ENCODE data around the gene UBE2E2. TPM values are rescaled to one million over a fixed set of nuclear protein-coding genes. Genes with fewer than 3 reads are reported as not detected.

UBE2E2 gene
- total RNA-seq, 2 donors from 2014 or later, result 23.2 to 34.5 TPM

DNA sequence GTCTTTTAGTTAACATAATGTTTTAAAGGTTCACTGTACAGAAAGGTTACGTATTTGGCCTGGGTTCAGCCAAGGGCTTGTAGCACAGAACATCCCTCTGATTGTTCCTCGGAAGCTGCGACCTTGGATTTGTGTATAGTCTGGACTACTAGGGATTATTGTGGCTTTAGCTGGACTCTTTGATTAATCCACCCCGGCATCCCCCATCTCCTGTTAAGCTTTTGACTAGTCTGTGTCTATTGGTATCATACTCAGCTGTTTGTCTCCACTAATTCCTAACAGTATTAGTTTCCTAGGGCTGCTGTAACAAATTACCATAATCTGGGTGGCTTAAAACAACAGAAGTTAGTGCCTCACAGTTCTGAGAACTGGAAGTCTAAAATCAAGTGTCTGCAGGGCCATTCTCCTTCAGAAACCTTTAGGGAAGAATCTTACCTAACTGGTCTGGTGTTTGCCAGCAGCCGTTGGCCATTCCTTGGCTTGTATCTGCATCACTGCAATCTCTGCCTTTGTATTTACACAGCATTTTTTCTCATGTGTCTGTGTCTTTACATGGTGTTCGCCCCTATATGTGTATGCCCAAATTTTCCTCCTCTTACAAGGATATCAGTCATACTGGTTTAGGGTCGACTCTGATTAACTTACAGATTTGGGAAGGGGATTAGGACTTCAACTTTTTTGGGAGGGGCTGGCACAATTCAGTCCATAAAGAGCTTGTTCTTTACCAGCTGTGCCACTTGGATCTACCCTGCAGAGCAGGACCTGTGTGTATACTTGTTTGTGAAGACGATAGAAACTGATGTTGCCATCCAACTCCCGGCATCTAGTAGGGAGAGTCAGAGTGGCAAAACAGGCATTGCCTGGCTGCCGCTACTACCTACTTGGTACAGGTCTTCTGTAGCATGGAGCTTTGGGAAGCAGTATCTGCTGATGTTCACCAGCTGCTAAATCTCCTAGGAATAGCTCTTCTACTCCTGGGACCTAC, 117.8 kb downstream of the UBE2E2 start:
- no peaks in the 10 kb centered on the region for H3K27me3 Mint-ChIP-seq (ENCODE audit: insufficient read depth)
- Histone ChIP-seq H3K36me3 (ENCODE audit: control insufficient read depth, insufficient read depth, low read length) (no peaks in the 10 kb centered on the region), H3K4me3 (ENCODE audit: low read length) (no peak overlapping the region), H3K9ac (ENCODE audit: extremely low read depth, low read length, poor library complexity, severe bottlenecking) (no peak overlapping the region), H3K27me3 (ENCODE audit: control insufficient read depth, insufficient read depth, low read length, poor library complexity, severe bottlenecking) (no peaks in the 10 kb centered on the region), H3K9me3 (ENCODE audit: control insufficient read depth, low read length) (peaks cover 11% of the 10 kb centered on the region), H3K4me1 (ENCODE audit: control insufficient read depth, insufficient read depth, low read length) (peaks cover 4% of the 10 kb centered on the region), H3K27ac (ENCODE audit: low read depth, low read length) (no peak overlapping the region)
- no peak overlapping the region for H3K27ac Mint-ChIP-seq
- peaks cover 2% of the 10 kb centered on the region for H3K36me3 Mint-ChIP-seq (ENCODE audit: low read depth)
- H3K4me3 Mint-ChIP-seq, result no peak overlapping the region
- WGBS, 2 experiments (ENCODE audit: insufficient coverage in 1 of 2, insufficient read length in 1 of 2), result 94 to 95% methylated on average over 4 to 10 of the region's 10 CpGs
- peaks cover 12% of the 10 kb centered on the region for H3K4me1 Mint-ChIP-seq
- peaks cover 13% of the 10 kb centered on the region for H3K9me3 Mint-ChIP-seq
- no peak for DNase-seq
- no peak for TF ChIP-seq CTCF (conservative IDR thresholded peaks at IDR 0.05)

- Mint-ChIP-seq H3K9me3 (peaks cover 4% of the 10 kb centered on the region), H3K4me3 (no peak overlapping the region), H3K27ac (no peak overlapping the region), H3K4me1 (peaks cover 12% of the 10 kb centered on the region), H3K27me3 (ENCODE audit: insufficient read depth) (no peaks in the 10 kb centered on the region), H3K36me3 (ENCODE audit: low read depth) (no peaks in the 10 kb centered on the region)
- DNase-seq, result no peak
- Histone ChIP-seq H3K4me1 (ENCODE audit: control insufficient read depth, insufficient read depth, low read length) (peaks cover 4% of the 10 kb centered on the region), H3K36me3 (ENCODE audit: control insufficient read depth, insufficient read depth, low read length) (no peaks in the 10 kb centered on the region), H3K4me3 (ENCODE audit: low read length) (no peak overlapping the region), H3K27me3 (ENCODE audit: control insufficient read depth, insufficient read depth, low read length, poor library complexity, severe bottlenecking) (no peaks in the 10 kb centered on the region), H3K9ac (ENCODE audit: extremely low read depth, low read length, poor library complexity, severe bottlenecking) (no peak overlapping the region), H3K9me3 (ENCODE audit: control insufficient read depth, low read length) (no peaks in the 10 kb centered on the region), H3K27ac (ENCODE audit: low read depth, low read length) (no peak overlapping the region)
- WGBS, 2 experiments (ENCODE audit: insufficient coverage in 1 of 2, insufficient read length in 1 of 2), result 80 to 100% methylated on average over 1 of the region's 1 CpG
- no peak for TF ChIP-seq CTCF (conservative IDR thresholded peaks at IDR 0.05)
Measured at GRCh38 chr3:23324745-23325144, 121.6 kb downstream of the UBE2E2 start.

DNA sequence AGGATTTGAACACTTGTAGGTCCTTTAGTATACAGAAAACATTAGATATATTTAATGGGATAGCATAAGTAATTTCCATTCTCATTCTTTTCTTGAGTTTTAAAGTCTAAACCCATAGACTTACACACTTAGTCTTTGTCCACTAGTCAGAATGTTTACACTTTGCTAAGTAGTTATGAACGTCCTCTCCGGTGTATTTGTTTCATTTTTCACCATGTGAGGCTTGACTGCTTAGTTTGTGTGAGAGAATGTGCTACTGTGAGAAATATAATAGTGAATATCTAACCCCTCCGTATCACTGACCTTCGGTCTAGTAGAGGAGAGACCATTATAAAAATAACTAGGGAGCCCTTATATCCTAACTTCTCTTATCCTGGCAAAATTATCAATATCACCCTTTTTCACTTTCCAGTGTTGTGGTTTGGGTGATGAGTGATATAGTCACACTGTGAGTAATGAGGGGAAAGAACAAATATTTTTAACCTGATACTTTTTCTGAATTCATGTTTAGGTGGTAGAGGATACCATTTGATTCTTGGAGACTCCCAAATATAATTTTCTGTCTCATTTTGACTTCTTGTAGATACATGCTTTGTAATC, 122.4 kb downstream of the UBE2E2 start:
- Histone ChIP-seq H3K36me3 (ENCODE audit: control insufficient read depth, insufficient read depth, low read length) (no peaks in the 10 kb centered on the region), H3K9ac (ENCODE audit: extremely low read depth, low read length, poor library complexity, severe bottlenecking) (no peak overlapping the region), H3K27ac (ENCODE audit: low read depth, low read length) (no peak overlapping the region), H3K4me3 (ENCODE audit: low read length) (no peak overlapping the region), H3K4me1 (ENCODE audit: control insufficient read depth, insufficient read depth, low read length) (peaks cover 4% of the 10 kb centered on the region), H3K9me3 (ENCODE audit: control insufficient read depth, low read length) (no peaks in the 10 kb centered on the region), H3K27me3 (ENCODE audit: control insufficient read depth, insufficient read depth, low read length, poor library complexity, severe bottlenecking) (no peaks in the 10 kb centered on the region)
- Mint-ChIP-seq H3K36me3 (ENCODE audit: low read depth) (no peaks in the 10 kb centered on the region), H3K4me1 (peaks cover 14% of the 10 kb centered on the region), H3K27me3 (ENCODE audit: insufficient read depth) (no peaks in the 10 kb centered on the region), H3K9me3 (peaks cover 4% of the 10 kb centered on the region), H3K4me3 (no peak overlapping the region), H3K27ac (no peak overlapping the region)
- no peak for TF ChIP-seq CTCF (conservative IDR thresholded peaks at IDR 0.05)
- WGBS, 2 experiments (ENCODE audit: insufficient coverage in 1 of 2, insufficient read length in 1 of 2), result 95% methylated on average over 3 of the region's 4 CpGs; no CpG with 5 or more reads in 1 of the 2 experiments
- no peak for DNase-seq
